HG02763 (cell line): ENCODE results near the gene HOXD4.

Experiments used
- ATAC-seq: cut with Tn5 transposase; IDR thresholded peaks from one replicate; pipeline ENCODE4 v1.9.1; 2021; ENCODE audit warnings: mild to moderate bottlenecking, moderate library complexity; ENCODE audit not compliant: unreplicated experiment

Gene HOXD4

GRCh38 chr2:176126929-176127773, 24.2 kb upstream of the HOXD4 start:
- ATAC-seq, result no peak

- ATAC-seq, result no peak
Observed at GRCh38 chr2:176127774-176128072, 23.6 kb upstream of the HOXD4 start.

GRCh38 chr2:176128172-176128981, 23.0 kb upstream of the HOXD4 start:
- no peak for ATAC-seq

- ATAC-seq, result no peak
Observed at GRCh38 chr2:176128982-176129796, 22.2 kb upstream of the HOXD4 start, which contains the start of gene HOXD8. Gene HOXD8, plus strand, starts transcription at chr2:176129705. Its CDS starts 662 bp downstream, at chr2:176130367.

- no peak for ATAC-seq
Observed at GRCh38 chr2:176129813-176130146, 21.6 kb upstream of the HOXD4 start.

GRCh38 chr2:176130147-176130956, 21.0 kb upstream of the HOXD4 start:
- ATAC-seq, result no peak

- no peak for ATAC-seq
Observed at GRCh38 chr2:176130957-176131847, 20.1 kb upstream of the HOXD4 start.

GRCh38 chr2:176131848-176132158, 19.5 kb upstream of the HOXD4 start:
- no peak for ATAC-seq

- no peak for ATAC-seq
Observed at GRCh38 chr2:176132205-176133171, 18.9 kb upstream of the HOXD4 start.

GRCh38 chr2:176133389-176133788, 18.0 kb upstream of the HOXD4 start:
- ATAC-seq, result no peak

GRCh38 chr2:176134035-176134434, 17.3 kb upstream of the HOXD4 start:
- ATAC-seq, result no peak

- no peak for ATAC-seq
Observed at GRCh38 chr2:176135035-176135440, 16.3 kb upstream of the HOXD4 start.

- ATAC-seq, result no peak
Observed at GRCh38 chr2:176136374-176137251, 14.7 kb upstream of the HOXD4 start.

- no peak for ATAC-seq
Observed at GRCh38 chr2:176137252-176137580, 14.1 kb upstream of the HOXD4 start.

GRCh38 chr2:176137906-176138305, 13.4 kb upstream of the HOXD4 start:
- no peak for ATAC-seq

- no peak for ATAC-seq
Observed at GRCh38 chr2:176138526-176138922, 12.8 kb upstream of the HOXD4 start.

- no peak for ATAC-seq
Observed at GRCh38 chr2:176138923-176139660, 12.3 kb upstream of the HOXD4 start.
